ENCODE data around the gene ELMO3.

The ELMO3 gene

GRCh38 chr16:67169011-67169451 lies 29.9 kb upstream of the ELMO3 start:
- H3K4me1 Mint-ChIP-seq, result peaks cover 40 to 54% of the 10 kb centered on the region in 2 donors
- no peaks in the 10 kb centered on the region for H3K9me3 Mint-ChIP-seq
- peaks cover 83 to 94% of the 10 kb centered on the region in 2 donors for H3K27me3 Mint-ChIP-seq
- no peak overlapping the region for H3K27ac Mint-ChIP-seq
- no peak overlapping the region for H3K4me3 Mint-ChIP-seq
- no peaks in the 10 kb centered on the region for H3K36me3 Mint-ChIP-seq
- ATAC-seq (replicated peaks), result no peak
- DNase-seq, result no peak

- H3K27ac Mint-ChIP-seq, result peak overlapping the region; percentile 76
- no peaks in the 10 kb centered on the region for H3K36me3 Mint-ChIP-seq
- ATAC-seq (replicated peaks), result peak in 1 of 2 donors; percentile 8
- H3K27me3 Mint-ChIP-seq, result peaks cover 82 to 95% of the 10 kb centered on the region in 2 donors
- no peaks in the 10 kb centered on the region for H3K9me3 Mint-ChIP-seq
- no peak for DNase-seq
- peaks cover 40 to 58% of the 10 kb centered on the region in 2 donors for H3K4me1 Mint-ChIP-seq
- H3K4me3 Mint-ChIP-seq, result peak overlapping the region; percentile 77 to 86
Observed at GRCh38 chr16:67169642-67170167, 29.2 kb upstream of the ELMO3 start.

GRCh38 chr16:67170168-67170948 lies 28.6 kb upstream of the ELMO3 start, which contains the start of gene NOL3:
NOL3 (plus strand) TSS chr16:67170538.
- H3K27ac Mint-ChIP-seq, result peak within 1 kb of the TSS; percentile 76
- DNase-seq (no peak), ATAC-seq (replicated peaks) (peak; percentile 41 to 44)
- no peaks in the 10 kb centered on the region for H3K36me3 Mint-ChIP-seq
- H3K4me1 Mint-ChIP-seq, result peaks cover 36 to 51% of the 10 kb centered on the region in 2 donors
- peak within 1 kb of the TSS; percentile 77 to 86 for H3K4me3 Mint-ChIP-seq
- H3K9me3 Mint-ChIP-seq, result no peaks in the 10 kb centered on the region
- H3K27me3 Mint-ChIP-seq, result peaks cover 77 to 92% of the 10 kb centered on the region in 2 donors

DNA sequence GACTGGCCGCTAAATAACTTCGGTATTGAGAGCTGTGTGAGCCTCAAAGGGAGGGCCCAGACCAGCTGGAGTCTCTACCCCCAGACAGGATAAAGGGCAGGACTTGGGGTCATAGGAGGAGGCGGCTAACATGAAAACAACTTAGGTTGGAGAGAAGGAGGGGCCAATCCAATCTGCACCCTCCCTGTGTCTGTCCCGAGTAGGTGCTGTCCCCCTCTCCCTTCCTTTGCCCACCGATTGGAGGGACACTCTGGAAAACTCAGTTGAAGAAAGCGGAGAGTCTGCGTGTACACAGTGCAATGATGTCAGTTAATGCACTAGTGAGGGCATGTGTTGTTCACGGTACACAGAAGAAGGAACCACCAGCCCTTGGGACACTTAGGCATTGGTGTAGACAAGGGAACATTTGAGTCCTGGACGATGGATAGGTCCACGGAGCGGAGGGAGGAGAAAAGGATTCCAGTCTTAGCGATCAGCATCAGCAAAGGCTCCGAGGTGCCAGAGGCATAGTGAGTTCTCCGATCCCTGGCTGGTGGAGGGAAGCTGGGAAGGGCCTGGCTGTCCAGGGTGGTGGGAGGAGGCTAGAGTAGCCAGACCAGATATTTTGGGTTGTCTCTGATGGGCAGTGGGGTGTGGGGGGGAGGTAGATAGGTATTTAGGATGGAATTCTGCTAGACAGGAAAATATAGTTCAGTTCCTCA lies 27.8 kb upstream of the ELMO3 start:
- no peaks in the 10 kb centered on the region for H3K36me3 Mint-ChIP-seq
- H3K4me1 Mint-ChIP-seq, result peaks cover 35 to 49% of the 10 kb centered on the region in 2 donors
- DNase-seq, result no peak
- peak overlapping the region; percentile 77 to 86 for H3K4me3 Mint-ChIP-seq
- no peaks in the 10 kb centered on the region for H3K9me3 Mint-ChIP-seq
- H3K27ac Mint-ChIP-seq, result peak overlapping the region; percentile 48
- peak; percentile 13 to 17 for ATAC-seq (replicated peaks)
- H3K27me3 Mint-ChIP-seq, result peaks cover 76 to 92% of the 10 kb centered on the region in 2 donors

DNA sequence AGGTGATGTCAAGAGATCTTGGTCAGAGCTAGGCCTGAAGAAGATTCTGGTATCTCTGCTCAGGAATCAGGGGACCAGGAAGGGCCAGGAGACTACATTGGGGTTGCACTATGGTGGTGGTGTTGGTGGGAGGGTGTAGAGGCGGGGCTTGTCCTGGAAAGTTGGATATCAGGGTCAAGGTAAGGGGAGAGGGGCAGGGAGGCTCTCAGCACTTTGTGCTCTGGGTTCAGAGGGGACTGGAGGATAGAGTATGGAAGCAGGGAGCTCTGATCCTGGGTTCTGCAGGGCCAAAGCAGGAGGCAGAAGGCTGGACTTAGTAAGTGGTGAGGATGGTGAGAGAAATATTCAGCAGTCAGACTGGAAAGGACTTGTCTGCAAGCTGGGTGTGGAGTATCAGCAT lies 25.6 kb upstream of the ELMO3 start:
- H3K4me1 Mint-ChIP-seq, result peaks cover 36 to 46% of the 10 kb centered on the region in 2 donors
- no peaks in the 10 kb centered on the region for H3K36me3 Mint-ChIP-seq
- DNase-seq (no peak), ATAC-seq (replicated peaks) (no peak)
- H3K4me3 Mint-ChIP-seq, result peak overlapping the region; percentile 80 to 83
- no peaks in the 10 kb centered on the region for H3K9me3 Mint-ChIP-seq
- peaks cover 78 to 91% of the 10 kb centered on the region in 2 donors for H3K27me3 Mint-ChIP-seq
- no peak overlapping the region for H3K27ac Mint-ChIP-seq

DNA sequence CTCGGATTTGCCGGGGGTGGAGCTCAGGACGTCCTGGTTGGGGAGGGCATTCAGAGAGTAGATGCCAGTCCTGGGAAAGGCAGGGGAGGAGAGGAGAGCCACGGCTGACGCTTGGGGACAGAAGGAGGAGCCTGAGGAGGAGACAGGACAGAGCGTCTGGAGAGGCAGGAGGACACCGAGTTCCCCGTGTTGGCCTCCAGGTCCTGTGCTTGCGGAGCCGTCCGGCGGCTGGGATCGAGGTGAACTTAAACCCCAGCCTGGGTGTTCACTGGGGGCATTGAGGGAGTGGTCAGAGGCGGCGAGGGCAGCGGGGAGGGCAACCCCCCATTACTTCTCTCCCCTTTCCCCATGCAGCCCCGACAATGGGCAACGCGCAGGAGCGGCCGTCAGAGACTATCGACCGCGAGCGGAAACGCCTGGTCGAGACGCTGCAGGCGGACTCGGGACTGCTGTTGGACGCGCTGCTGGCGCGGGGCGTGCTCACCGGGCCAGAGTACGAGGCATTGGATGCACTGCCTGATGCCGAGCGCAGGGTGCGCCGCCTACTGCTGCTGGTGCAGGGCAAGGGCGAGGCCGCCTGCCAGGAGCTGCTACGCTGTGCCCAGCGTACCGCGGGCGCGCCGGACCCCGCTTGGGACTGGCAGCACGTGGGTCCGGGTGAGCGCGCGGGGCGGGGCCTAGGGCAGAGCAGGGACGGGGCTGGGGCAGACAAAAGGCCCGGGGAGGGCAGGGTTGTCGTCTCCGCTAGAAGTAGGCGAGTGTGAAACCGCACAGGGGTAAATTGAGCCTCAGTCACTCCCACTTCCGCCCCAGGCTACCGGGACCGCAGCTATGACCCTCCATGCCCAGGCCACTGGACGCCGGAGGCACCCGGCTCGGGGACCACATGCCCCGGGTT lies 24.9 kb upstream of the ELMO3 start:
- ATAC-seq (replicated peaks), result peak; percentile 73 to 74
- H3K4me3 Mint-ChIP-seq, result peak overlapping the region; percentile 80 to 83
- peaks cover 78 to 91% of the 10 kb centered on the region in 2 donors for H3K27me3 Mint-ChIP-seq
- peaks cover 2 to 3% of the 10 kb centered on the region in 2 donors for H3K36me3 Mint-ChIP-seq
- DNase-seq, result no peak
- peaks cover 36 to 50% of the 10 kb centered on the region in 2 donors for H3K4me1 Mint-ChIP-seq
- no peak overlapping the region for H3K27ac Mint-ChIP-seq
- no peaks in the 10 kb centered on the region for H3K9me3 Mint-ChIP-seq

- ATAC-seq (replicated peaks) (no peak), DNase-seq (no peak)
- Mint-ChIP-seq H3K4me3 (peak overlapping the region in 1 of 2 donors; percentile 80), H3K27me3 (peaks cover 73 to 90% of the 10 kb centered on the region in 2 donors), H3K4me1 (peaks cover 34 to 45% of the 10 kb centered on the region in 2 donors), H3K9me3 (no peaks in the 10 kb centered on the region), H3K27ac (no peak overlapping the region), H3K36me3 (peaks cover 3 to 4% of the 10 kb centered on the region in 2 donors)
Observed at GRCh38 chr16:67174706-67175231, 24.2 kb upstream of the ELMO3 start.

DNA sequence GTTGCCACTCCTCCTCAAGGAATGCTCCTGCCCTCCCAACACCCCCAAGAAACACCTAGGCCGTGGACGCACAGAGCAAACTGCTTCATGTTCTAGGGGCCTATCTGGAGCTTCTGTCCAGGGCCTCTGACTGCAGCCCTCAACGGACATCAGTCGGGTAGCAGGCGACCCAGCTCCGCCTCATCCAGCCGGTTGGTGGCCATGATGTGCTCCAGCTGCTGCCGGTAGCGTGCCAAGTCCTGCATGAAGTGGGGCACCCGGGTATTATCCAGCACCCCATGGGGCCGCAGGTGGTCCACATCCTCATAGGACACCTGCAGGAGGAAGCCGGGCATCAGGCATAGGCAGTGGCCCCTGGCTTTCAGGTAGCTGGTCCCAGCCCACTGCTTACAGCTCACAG lies 22.3 kb upstream of the ELMO3 start:
- ATAC-seq (replicated peaks) (no peak), DNase-seq (no peak)
- Mint-ChIP-seq H3K27me3 (peaks cover 58 to 73% of the 10 kb centered on the region in 2 donors), H3K36me3 (peaks cover 3 to 4% of the 10 kb centered on the region in 2 donors), H3K27ac (no peak overlapping the region), H3K4me3 (no peak overlapping the region), H3K9me3 (no peaks in the 10 kb centered on the region), H3K4me1 (peaks cover 22 to 35% of the 10 kb centered on the region in 2 donors)

DNA sequence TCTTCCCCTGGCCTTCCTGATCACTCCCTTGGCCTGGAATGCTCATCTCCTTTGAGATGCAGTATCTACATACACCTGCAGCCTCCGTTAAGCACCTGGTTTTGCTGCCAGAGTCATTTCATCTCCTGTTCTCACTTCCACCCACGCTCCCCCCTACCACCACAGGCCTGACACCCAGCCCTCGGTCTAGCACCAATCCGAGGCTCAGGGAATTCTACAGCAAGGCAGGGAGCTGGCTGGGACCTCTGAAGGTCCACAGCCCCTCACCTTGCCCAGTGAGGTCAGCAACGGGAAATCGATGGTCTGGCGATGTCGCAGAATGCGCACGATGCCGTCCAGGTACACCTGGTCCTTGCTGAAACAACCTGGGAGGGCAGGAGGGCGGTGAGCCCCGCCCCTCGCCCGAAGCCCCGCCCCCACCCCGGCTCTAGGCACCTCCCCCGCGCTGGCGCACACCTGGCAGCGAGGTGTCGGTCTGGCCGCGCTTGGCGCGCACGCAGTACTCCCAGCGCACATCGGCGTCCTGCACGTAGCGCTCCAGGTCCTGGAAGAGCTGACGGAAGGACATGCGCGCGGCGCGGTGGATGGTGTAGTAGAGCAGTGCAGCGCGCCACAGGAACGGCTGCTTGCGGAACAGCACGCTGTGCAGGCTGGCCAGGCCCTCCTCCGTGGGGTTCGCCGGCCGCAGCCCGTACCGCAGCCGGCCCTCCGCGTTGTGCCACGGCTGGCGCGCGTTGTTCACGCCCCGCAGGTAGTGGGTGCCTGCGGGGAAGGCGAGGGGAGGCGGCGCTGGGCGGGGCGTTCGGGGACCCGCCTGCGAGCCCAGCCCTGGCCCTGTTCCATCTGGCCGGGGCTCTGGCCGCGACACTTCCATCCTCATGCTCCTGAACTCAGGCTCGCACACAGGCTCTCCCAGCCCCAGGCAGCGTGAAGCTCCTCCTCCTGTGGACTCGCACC lies 20.9 kb upstream of the ELMO3 start:
- ATAC-seq (replicated peaks) (peak; percentile 52 to 59), DNase-seq (no peak)
- Mint-ChIP-seq H3K4me1 (peaks cover 19 to 34% of the 10 kb centered on the region in 2 donors), H3K27me3 (peaks cover 46 to 59% of the 10 kb centered on the region in 2 donors), H3K36me3 (peaks cover 3 to 4% of the 10 kb centered on the region in 2 donors), H3K4me3 (peak overlapping the region; percentile 52 to 62), H3K9me3 (no peaks in the 10 kb centered on the region), H3K27ac (no peak overlapping the region)

GRCh38 chr16:67179421-67180080 lies 19.4 kb upstream of the ELMO3 start:
- peaks cover 7 to 20% of the 10 kb centered on the region in 2 donors for H3K4me1 Mint-ChIP-seq

DNA sequence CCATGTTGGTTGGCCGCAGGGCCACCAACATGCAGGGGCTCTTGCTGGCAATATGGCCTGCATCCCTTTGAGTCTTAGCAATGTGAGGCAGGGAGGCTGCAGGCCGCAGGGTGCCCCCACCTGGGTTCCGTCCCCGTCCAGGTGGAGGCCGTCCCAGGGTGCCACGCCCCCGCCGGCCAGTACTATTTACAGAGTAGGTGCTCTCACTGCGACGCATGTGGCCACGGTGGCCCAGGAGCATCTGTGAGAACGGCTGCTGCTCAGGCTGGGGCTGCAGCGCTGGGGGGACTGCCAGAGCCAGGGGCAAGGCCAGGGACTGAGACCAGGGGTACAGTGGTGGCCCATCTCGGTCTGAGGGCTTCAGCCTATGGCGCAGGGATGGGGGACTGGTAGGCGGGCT lies 18.8 kb upstream of the ELMO3 start:
- DNase-seq (no peak), ATAC-seq (replicated peaks) (no peak)
- H3K27ac Mint-ChIP-seq, result no peak overlapping the region
- no peaks in the 10 kb centered on the region for H3K9me3 Mint-ChIP-seq
- H3K36me3 Mint-ChIP-seq, result peaks cover 3 to 4% of the 10 kb centered on the region in 2 donors
- peaks cover 13 to 25% of the 10 kb centered on the region in 2 donors for H3K4me1 Mint-ChIP-seq
- no peak overlapping the region for H3K4me3 Mint-ChIP-seq
- peaks cover 35 to 46% of the 10 kb centered on the region in 2 donors for H3K27me3 Mint-ChIP-seq

More at GRCh38 chr16:67179421-67180080, 19.4 kb upstream of the ELMO3 start:
- Mint-ChIP-seq H3K27me3 (peaks cover 34 to 45% of the 10 kb centered on the region in 2 donors), H3K36me3 (peaks cover 3 to 4% of the 10 kb centered on the region in 2 donors), H3K9me3 (no peaks in the 10 kb centered on the region), H3K4me3 (no peak overlapping the region), H3K27ac (no peak overlapping the region)
- DNase-seq (no peak), ATAC-seq (replicated peaks) (no peak)

DNA sequence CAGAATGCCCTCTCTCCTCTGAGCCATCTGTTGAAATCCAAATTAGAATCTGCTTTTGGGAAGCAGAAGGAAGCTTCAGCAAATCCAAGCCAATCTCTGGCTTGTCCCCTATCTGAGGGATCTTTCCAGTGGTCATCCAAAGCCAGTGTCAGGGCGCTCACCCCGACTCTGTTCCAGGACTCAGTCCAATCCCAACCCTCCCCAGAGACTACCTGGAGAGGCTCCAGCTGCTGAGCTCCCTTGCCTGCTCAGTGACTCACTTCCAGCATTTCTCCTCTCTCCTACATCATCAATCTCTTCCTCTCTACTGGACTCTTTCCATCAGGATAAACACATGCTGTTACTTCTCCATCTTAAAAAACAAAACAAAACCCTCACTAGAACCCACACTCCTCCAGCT lies 17.6 kb upstream of the ELMO3 start:
- Mint-ChIP-seq H3K9me3 (no peaks in the 10 kb centered on the region), H3K27ac (no peak overlapping the region), H3K36me3 (peaks cover 3 to 4% of the 10 kb centered on the region in 2 donors), H3K27me3 (peaks cover 34 to 39% of the 10 kb centered on the region in 2 donors), H3K4me1 (peaks cover 18 to 31% of the 10 kb centered on the region in 2 donors), H3K4me3 (no peak overlapping the region)
- ATAC-seq (replicated peaks) (no peak), DNase-seq (no peak)
